ENCODE measurements around the gene ABHD17C.

ABHD17C gene

DNA sequence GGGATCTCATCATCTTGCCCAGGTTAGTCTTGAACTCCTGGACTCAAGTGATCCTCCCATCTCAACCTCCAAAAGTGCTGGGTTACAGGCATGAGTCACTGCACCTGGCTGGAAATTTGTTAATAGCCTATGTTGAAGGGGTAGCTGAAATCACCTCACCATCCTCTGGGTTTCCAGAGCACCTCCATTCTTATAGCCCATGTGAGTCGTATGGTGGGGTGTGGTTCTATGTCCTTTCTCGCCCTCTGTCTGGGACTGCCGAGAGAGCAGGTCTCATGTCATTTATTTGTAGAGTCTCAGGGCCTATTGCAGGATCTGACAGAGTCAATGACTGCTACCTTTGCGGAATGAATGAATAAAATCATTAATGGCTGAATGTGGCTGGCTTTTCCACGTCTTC lies 105.0 kb downstream of the ABHD17C start:
- Histone ChIP-seq H3F3A (ENCODE audit: low read depth) (no peaks in the 10 kb centered on the region), H3K4me3 (ENCODE audit: low read length, poor library complexity, severe bottlenecking) (no peak overlapping the region), H3K4me2 (ENCODE audit: low read depth, low read length, poor library complexity, severe bottlenecking) (no peak overlapping the region), H2AFZ (ENCODE audit: low read length) (no peak overlapping the region), H3K36me3 (ENCODE audit: insufficient read depth, low read length) (no peaks in the 10 kb centered on the region), H3K9me2 (replicated peaks; ENCODE audit: low read depth, low read length) (no peaks in the 10 kb centered on the region), H3K79me2 (ENCODE audit: insufficient read depth, low read length) (no peaks in the 10 kb centered on the region), H3K4me1 (ENCODE audit: insufficient read depth, low read length, poor library complexity, severe bottlenecking) (peaks cover 2% of the 10 kb centered on the region), H4K20me1 (ENCODE audit: insufficient read depth, low read length, poor library complexity, severe bottlenecking) (no peaks in the 10 kb centered on the region), H3K9me3 (ENCODE audit: insufficient read depth, low read depth, low read length) (no peaks in the 10 kb centered on the region), H3K9ac (ENCODE audit: low read depth, low read length, poor library complexity, severe bottlenecking) (no peak overlapping the region), H3K27me3 (ENCODE audit: insufficient read depth, low read length, poor library complexity, severe bottlenecking) (peaks cover 11% of the 10 kb centered on the region)
- no peak for TF ChIP-seq EZH2phosphoT487 (IDR thresholded peaks at IDR 0.05; ENCODE audit: borderline replicate concordance)
- TF ChIP-seq, protein P1, sequence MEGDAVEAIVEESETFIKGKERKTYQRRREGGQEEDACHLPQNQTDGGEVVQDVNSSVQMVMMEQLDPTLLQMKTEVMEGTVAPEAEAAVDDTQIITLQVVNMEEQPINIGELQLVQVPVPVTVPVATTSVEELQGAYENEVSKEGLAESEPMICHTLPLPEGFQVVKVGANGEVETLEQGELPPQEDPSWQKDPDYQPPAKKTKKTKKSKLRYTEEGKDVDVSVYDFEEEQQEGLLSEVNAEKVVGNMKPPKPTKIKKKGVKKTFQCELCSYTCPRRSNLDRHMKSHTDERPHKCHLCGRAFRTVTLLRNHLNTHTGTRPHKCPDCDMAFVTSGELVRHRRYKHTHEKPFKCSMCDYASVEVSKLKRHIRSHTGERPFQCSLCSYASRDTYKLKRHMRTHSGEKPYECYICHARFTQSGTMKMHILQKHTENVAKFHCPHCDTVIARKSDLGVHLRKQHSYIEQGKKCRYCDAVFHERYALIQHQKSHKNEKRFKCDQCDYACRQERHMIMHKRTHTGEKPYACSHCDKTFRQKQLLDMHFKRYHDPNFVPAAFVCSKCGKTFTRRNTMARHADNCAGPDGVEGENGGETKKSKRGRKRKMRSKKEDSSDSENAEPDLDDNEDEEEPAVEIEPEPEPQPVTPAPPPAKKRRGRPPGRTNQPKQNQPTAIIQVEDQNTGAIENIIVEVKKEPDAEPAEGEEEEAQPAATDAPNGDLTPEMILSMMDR (conservative IDR thresholded peaks at IDR 0.05; ENCODE audit: low read length) = no peak

GRCh38 chr15:80801891-80802680 lies 107.0 kb downstream of the ABHD17C start:
- H3K4me3 ChIP-seq (ENCODE audit: low read length, poor library complexity, severe bottlenecking) = no peak overlapping the region
- H4K20me1 ChIP-seq (ENCODE audit: insufficient read depth, low read length, poor library complexity, severe bottlenecking) = no peaks in the 10 kb centered on the region
- TF ChIP-seq, protein P1 (conservative IDR thresholded peaks at IDR 0.05; ENCODE audit: low read length) = no peak
- TF ChIP-seq EZH2phosphoT487 (IDR thresholded peaks at IDR 0.05; ENCODE audit: borderline replicate concordance) = no peak
- H3K36me3 ChIP-seq (ENCODE audit: insufficient read depth, low read length) = no peaks in the 10 kb centered on the region
- no peak overlapping the region for H3K9ac ChIP-seq (ENCODE audit: low read depth, low read length, poor library complexity, severe bottlenecking)
- peaks cover 4% of the 10 kb centered on the region for H3K4me1 ChIP-seq (ENCODE audit: insufficient read depth, low read length, poor library complexity, severe bottlenecking)
- H2AFZ ChIP-seq (ENCODE audit: low read length) = no peak overlapping the region
- H3K79me2 ChIP-seq (ENCODE audit: insufficient read depth, low read length) = no peaks in the 10 kb centered on the region
- H3K4me2 ChIP-seq (ENCODE audit: low read depth, low read length, poor library complexity, severe bottlenecking) = no peak overlapping the region
- no peaks in the 10 kb centered on the region for H3K9me2 ChIP-seq (replicated peaks; ENCODE audit: low read depth, low read length)
- peaks cover 23% of the 10 kb centered on the region for H3K27me3 ChIP-seq (ENCODE audit: insufficient read depth, low read length, poor library complexity, severe bottlenecking)
- no peaks in the 10 kb centered on the region for H3K9me3 ChIP-seq (ENCODE audit: insufficient read depth, low read depth, low read length)
- H3F3A ChIP-seq (ENCODE audit: low read depth) = no peaks in the 10 kb centered on the region

GRCh38 chr15:80803580-80804525 lies 108.7 kb downstream of the ABHD17C start:
- no peaks in the 10 kb centered on the region for H3K36me3 ChIP-seq (ENCODE audit: insufficient read depth, low read length)
- H3K4me1 ChIP-seq (ENCODE audit: insufficient read depth, low read length, poor library complexity, severe bottlenecking) = peaks cover 4% of the 10 kb centered on the region
- H3K9me3 ChIP-seq (ENCODE audit: insufficient read depth, low read depth, low read length) = no peaks in the 10 kb centered on the region
- no peaks in the 10 kb centered on the region for H3K79me2 ChIP-seq (ENCODE audit: insufficient read depth, low read length)
- H3K9me2 ChIP-seq (replicated peaks; ENCODE audit: low read depth, low read length) = no peaks in the 10 kb centered on the region
- no peak overlapping the region for H2AFZ ChIP-seq (ENCODE audit: low read length)
- H3K4me3 ChIP-seq (ENCODE audit: low read length, poor library complexity, severe bottlenecking) = no peak overlapping the region
- no peaks in the 10 kb centered on the region for H4K20me1 ChIP-seq (ENCODE audit: insufficient read depth, low read length, poor library complexity, severe bottlenecking)
- no peaks in the 10 kb centered on the region for H3F3A ChIP-seq (ENCODE audit: low read depth)
- H3K4me2 ChIP-seq (ENCODE audit: low read depth, low read length, poor library complexity, severe bottlenecking) = no peak overlapping the region
- TF ChIP-seq, protein P1 (conservative IDR thresholded peaks at IDR 0.05; ENCODE audit: low read length) = no peak
- no peak for TF ChIP-seq EZH2phosphoT487 (IDR thresholded peaks at IDR 0.05; ENCODE audit: borderline replicate concordance)
- H3K27me3 ChIP-seq (ENCODE audit: insufficient read depth, low read length, poor library complexity, severe bottlenecking) = peaks cover 23% of the 10 kb centered on the region
- no peak overlapping the region for H3K9ac ChIP-seq (ENCODE audit: low read depth, low read length, poor library complexity, severe bottlenecking)
